B cell (primary cell): ENCODE measurements around the gene SEC16B. TPM values are rescaled to one million over a fixed set of nuclear protein-coding genes. Genes with fewer than 3 reads are reported as not detected.

Experiments used
- ATAC-seq: fragments of 200-7000 bp; cut with Tn5 transposase; one replicate; pipeline ENCODE4 v1.10.0; 2021; ENCODE audit warnings: low read depth, mild to moderate bottlenecking, moderate number of reproducible peaks, moderate library complexity
- CTCF ChIA-PET: fragments of 350-600 bp; sonication (Branson Sonifier 250); formaldehyde crosslinking; loops from one replicate; lab custom pipeline; 2021; ENCODE audit warnings: antibody characterized with exemption, inconsistent platforms; lab: Charles Lee
- POLR2A ChIA-PET: fragments of 350-600 bp; sonication (Branson Sonifier 250); formaldehyde crosslinking; loops from one replicate; lab custom pipeline; 2021; ENCODE audit warnings: antibody characterized with exemption; lab: Charles Lee
- DNase-seq: peaks from one replicate; pipeline ENCODE4 v3.0.0; 2013
- H2AFZ ChIP-seq: 2 replicates; pipeline ENCODE4 v1.6.1; 2012; ENCODE audit warnings: mild to moderate bottlenecking, low read depth, low read length; ENCODE audit not compliant: insufficient read depth, poor library complexity, severe bottlenecking
- H3K27ac ChIP-seq, 2 donors: 1 replicate in 1 of 2; 2 replicates in 1 of 2; pipeline ENCODE4 v1.5.1; 2012 to 2013; ENCODE audit warnings: low read length in 2 of 2, mild to moderate bottlenecking in 2 of 2, moderate library complexity in 1 of 2
- H3K27me3 ChIP-seq, 4 experiments: fragments of 200-600 bp in 1 of 4; sonication (generic) in 1 of 4; replicated peaks in 1 of 4; 1 replicate in 2 of 4; 2 replicates in 2 of 4; pipeline versions ENCODE4 v1.6.1 to v1.7.0; 2013 to 2016; ENCODE audit warnings: low read length in 3 of 4, mild to moderate bottlenecking in 2 of 4, mixed read lengths in 1 of 4, moderate library complexity in 1 of 4; ENCODE audit not compliant: insufficient read depth in 4 of 4, control insufficient read depth in 3 of 4; ENCODE audit errors: control extremely low read depth in 1 of 4
- H3K36me3 ChIP-seq, 2 experiments: replicated peaks in 1 of 2; 1 replicate in 1 of 2; 2 replicates in 1 of 2; pipeline versions ENCODE4 v1.6.1 to v1.7.1; 2013; ENCODE audit warnings: low read length in 1 of 2; ENCODE audit not compliant: insufficient read depth in 2 of 2, control insufficient read depth in 1 of 2; ENCODE audit errors: control extremely low read depth in 1 of 2, extremely low read depth in 1 of 2
- H3K4me1 ChIP-seq, 2 donors: fragments of 200-600 bp in 1 of 2; sonication (generic) in 1 of 2; 1 replicate in 1 of 2; 2 replicates in 1 of 2; pipeline versions ENCODE4 v1.5.1 to v1.6.1; 2013 to 2017; ENCODE audit warnings: low read length in 2 of 2; ENCODE audit not compliant: control insufficient read depth in 2 of 2, insufficient read depth in 2 of 2
- H3K4me2 ChIP-seq: replicated peaks from 2 replicates; pipeline ENCODE3; 2012; ENCODE audit warnings: mild to moderate bottlenecking, low read depth, low read length; ENCODE audit not compliant: poor library complexity, severe bottlenecking
- H3K4me3 ChIP-seq, 5 experiments: fragments of 200-600 bp in 1 of 5; sonication (generic) in 1 of 5; 1 replicate in 3 of 5; 2 replicates in 2 of 5; pipeline versions ENCODE4 v1.5.1 to v1.7.0; 2011 to 2016; ENCODE audit warnings: low read length in 4 of 5, mild to moderate bottlenecking in 4 of 5, low read depth in 2 of 5, control low read depth in 1 of 5, moderate library complexity in 1 of 5; ENCODE audit not compliant: insufficient read depth in 1 of 5; ENCODE audit errors: control extremely low read depth in 1 of 5, extremely low read depth in 1 of 5
- H3K79me2 ChIP-seq: fragments of 200-600 bp; sonication (generic); one replicate; pipeline ENCODE4 v1.6.0; 2016; ENCODE audit warnings: low read length; ENCODE audit not compliant: control insufficient read depth, insufficient read depth
- H3K9ac ChIP-seq: fragments of 200-600 bp; sonication (generic); 2 replicates; pipeline ENCODE4 v1.6.1; 2017; ENCODE audit warnings: mild to moderate bottlenecking, low read length, moderate library complexity
- H3K9me3 ChIP-seq, 3 donors: one replicate each; pipeline versions ENCODE4 v1.6.1 to v1.7.1; 2013; ENCODE audit warnings: low read length in 2 of 3; ENCODE audit not compliant: control insufficient read depth in 2 of 3, insufficient read depth in 1 of 3; ENCODE audit errors: control extremely low read depth in 1 of 3
- H4K20me1 ChIP-seq: 2 replicates; pipeline ENCODE4 v1.6.0; 2012; ENCODE audit warnings: mild to moderate bottlenecking, low read length; ENCODE audit not compliant: insufficient read depth, control insufficient read depth, poor library complexity, severe bottlenecking
- H3K27ac Mint-ChIP-seq: one replicate; pipeline ENCODE4 v1.8.0; 2021; ENCODE audit warnings: mixed read lengths
- H3K27me3 Mint-ChIP-seq: one replicate; pipeline ENCODE4 v1.8.0; 2021; ENCODE audit warnings: mixed read lengths
- H3K4me1 Mint-ChIP-seq: one replicate; pipeline ENCODE4 v1.8.0; 2021; ENCODE audit warnings: mixed read lengths
- H3K4me3 Mint-ChIP-seq: one replicate; pipeline ENCODE4 v1.8.0; 2021; ENCODE audit warnings: mixed read lengths
- H3K9me3 Mint-ChIP-seq: one replicate; pipeline ENCODE4 v1.8.0; 2022; ENCODE audit warnings: mixed read lengths; ENCODE audit not compliant: insufficient read depth
- EZH2 ChIP-seq: IDR thresholded peaks from 2 replicates; pipeline ENCODE4 v1.6.1; 2012; ENCODE audit warnings: borderline replicate concordance, low read depth, mild to moderate bottlenecking, moderate library complexity, low read length; ENCODE audit not compliant: insufficient read depth, poor library complexity, severe bottlenecking
- WGBS: methylation state at CpG from one replicate; pipeline ENCODE4 v1.1.5; 2013; ENCODE audit warnings: missing lambda C conversion rate; ENCODE audit not compliant: insufficient coverage; 5-methylcytosine and 5-hydroxymethylcytosine counted together
- intact Hi-C: fragments of 100-400 bp; cut with micrococcal nuclease; formaldehyde crosslinking; loops from one replicate; pipeline ENCODE4 v1.10.0; 2022
- polyA plus RNA-seq: library from polyadenylated mRNA; depleted of rRNA; stranded (reverse); fragments of >200 nt; gene quantifications from 2 replicates; pipeline ENCODE4 v1.2.3, GENCODE V29; 2012
- total RNA-seq, 2 donors: library from RNA; stranded (reverse); fragments of 120-200 nt in 1 of 2; gene quantifications; 1 replicate in 1 of 2; 2 replicates in 1 of 2; pipeline versions ENCODE4 v1.2.3 to v1.2.4, GENCODE V29; 2013 to 2022
- TF ChIP-seq, protein P1 (sequence below): fragments of 200-600 bp; IDR thresholded peaks from one replicate; pipeline ENCODE4 v1.8.0; 2022; ENCODE audit warnings: antibody characterized with exemption, mild to moderate bottlenecking

SEC16B gene
- total and polyA plus RNA-seq, 2 donors (not counting 1 experiment from before 2014, with no cell fraction given) = 0.03 to 0.10 TPM

DNA sequence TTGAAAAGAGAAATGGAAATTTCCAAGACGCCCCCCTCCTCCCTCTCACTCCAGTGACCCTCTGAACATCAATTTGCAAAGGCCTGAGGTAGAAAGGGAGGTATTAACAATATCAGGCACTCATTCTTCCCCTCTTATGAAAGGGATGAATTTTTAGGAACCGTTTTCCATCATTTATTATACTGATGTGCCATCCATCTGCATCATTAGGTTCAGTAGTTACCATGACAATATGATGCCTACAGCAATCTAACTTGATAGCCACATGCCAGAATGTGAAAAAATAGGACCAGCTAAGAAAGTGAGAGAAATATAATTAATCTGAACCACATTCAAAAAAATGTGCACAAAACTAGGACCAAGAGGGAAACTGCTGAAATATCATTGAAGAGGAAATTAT lies 40.9 kb downstream of the SEC16B start:
- H3K4me2 ChIP-seq = no peak overlapping the region
- H3K27ac Mint-ChIP-seq = no peak overlapping the region
- no peaks in the 10 kb centered on the region for H3K9me3 ChIP-seq
- POLR2A ChIA-PET = no interaction called here
- no peaks in the 10 kb centered on the region for H3K9me3 Mint-ChIP-seq
- no peaks in the 10 kb centered on the region for H3K4me1 ChIP-seq
- no peak overlapping the region for H3K4me3 Mint-ChIP-seq
- H3K27me3 ChIP-seq = no peaks in the 10 kb centered on the region
- H2AFZ ChIP-seq = no peak overlapping the region
- H4K20me1 ChIP-seq = no peaks in the 10 kb centered on the region
- intact Hi-C loops = no loop called here
- no peaks in the 10 kb centered on the region for H3K4me1 Mint-ChIP-seq
- DNase-seq = no peak
- H3K27me3 Mint-ChIP-seq = peaks cover 4% of the 10 kb centered on the region
- ATAC-seq = no peak
- TF ChIP-seq EZH2 = no peak
- TF ChIP-seq, protein P1, sequence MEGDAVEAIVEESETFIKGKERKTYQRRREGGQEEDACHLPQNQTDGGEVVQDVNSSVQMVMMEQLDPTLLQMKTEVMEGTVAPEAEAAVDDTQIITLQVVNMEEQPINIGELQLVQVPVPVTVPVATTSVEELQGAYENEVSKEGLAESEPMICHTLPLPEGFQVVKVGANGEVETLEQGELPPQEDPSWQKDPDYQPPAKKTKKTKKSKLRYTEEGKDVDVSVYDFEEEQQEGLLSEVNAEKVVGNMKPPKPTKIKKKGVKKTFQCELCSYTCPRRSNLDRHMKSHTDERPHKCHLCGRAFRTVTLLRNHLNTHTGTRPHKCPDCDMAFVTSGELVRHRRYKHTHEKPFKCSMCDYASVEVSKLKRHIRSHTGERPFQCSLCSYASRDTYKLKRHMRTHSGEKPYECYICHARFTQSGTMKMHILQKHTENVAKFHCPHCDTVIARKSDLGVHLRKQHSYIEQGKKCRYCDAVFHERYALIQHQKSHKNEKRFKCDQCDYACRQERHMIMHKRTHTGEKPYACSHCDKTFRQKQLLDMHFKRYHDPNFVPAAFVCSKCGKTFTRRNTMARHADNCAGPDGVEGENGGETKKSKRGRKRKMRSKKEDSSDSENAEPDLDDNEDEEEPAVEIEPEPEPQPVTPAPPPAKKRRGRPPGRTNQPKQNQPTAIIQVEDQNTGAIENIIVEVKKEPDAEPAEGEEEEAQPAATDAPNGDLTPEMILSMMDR = no peak
- no peak overlapping the region for H3K4me3 ChIP-seq
- no peaks in the 10 kb centered on the region for H3K36me3 ChIP-seq
- no peak overlapping the region for H3K27ac ChIP-seq
- no peak overlapping the region for H3K9ac ChIP-seq
- no CpG with 5 or more reads among the region's 2 CpGs for WGBS
- no peaks in the 10 kb centered on the region for H3K79me2 ChIP-seq
- CTCF ChIA-PET = no interaction called here

DNA sequence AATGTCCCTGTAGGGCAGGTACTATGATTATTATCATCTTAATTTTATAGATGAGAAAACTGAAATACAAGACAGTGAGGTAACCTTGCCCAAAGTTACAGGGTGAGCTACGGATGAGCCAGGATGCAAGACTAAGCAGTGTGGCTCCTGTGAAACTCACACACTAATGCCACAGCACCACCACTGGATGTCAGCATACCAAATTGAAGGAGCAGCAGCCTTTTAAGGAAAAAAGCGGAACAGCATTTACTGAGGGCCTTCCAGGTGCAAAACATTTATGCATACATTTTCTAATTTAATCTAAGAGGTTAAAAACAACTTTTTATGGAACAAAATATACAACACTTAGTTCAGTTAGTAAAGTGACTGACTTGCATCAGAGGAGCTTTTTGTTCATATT lies 41.7 kb downstream of the SEC16B start:
- no peak overlapping the region for H2AFZ ChIP-seq
- no peaks in the 10 kb centered on the region for H3K27me3 ChIP-seq
- Mint-ChIP-seq H3K27me3 (peaks cover 4% of the 10 kb centered on the region), H3K4me1 (no peaks in the 10 kb centered on the region), H3K4me3 (no peak overlapping the region), H3K27ac (no peak overlapping the region), H3K9me3 (no peaks in the 10 kb centered on the region)
- no CpG with 5 or more reads among the region's 2 CpGs for WGBS
- H3K79me2 ChIP-seq = no peaks in the 10 kb centered on the region
- no peaks in the 10 kb centered on the region for H3K4me1 ChIP-seq
- H3K9ac ChIP-seq = no peak overlapping the region
- no peaks in the 10 kb centered on the region for H4K20me1 ChIP-seq
- ATAC-seq = no peak
- no peak overlapping the region for H3K27ac ChIP-seq
- TF ChIP-seq, protein P1 = no peak
- no peak for TF ChIP-seq EZH2
- H3K36me3 ChIP-seq = no peaks in the 10 kb centered on the region
- no peaks in the 10 kb centered on the region for H3K9me3 ChIP-seq
- no peak for DNase-seq
- intact Hi-C loops = no loop called here
- no peak overlapping the region for H3K4me2 ChIP-seq
- POLR2A ChIA-PET = no interaction called here
- CTCF ChIA-PET = no interaction called here
- no peak overlapping the region for H3K4me3 ChIP-seq
